IMR-90 (cell line): ENCODE results near the gene PKHD1. TPM values are rescaled to one million over a fixed set of nuclear protein-coding genes. Genes with fewer than 3 reads are reported as not detected.
A peak's percentile ranks its signal among the peaks of the same experiment; 100 is the strongest.

Experiments used
- ATAC-seq: fragments of 200-7000 bp; cut with Tn5 transposase; 2 replicates; pipeline ENCODE4 v1.9.1; 2020; ENCODE audit warnings: low read depth, mild to moderate bottlenecking, moderate library complexity
- BruUV-seq: library from RNA; stranded (reverse); fragments of 400-500 nt; replicated peaks from 2 replicates; lab custom pipeline; 2021; lab: Mats Ljungman, UMichigan
- CTCF ChIA-PET: fragments of 300-600 bp; formaldehyde crosslinking; extraction: SDS; loops from one replicate; lab custom pipeline; 2021; ENCODE audit warnings: antibody characterized with exemption; lab: Yijun Ruan, JAX
- POLR2A ChIA-PET: fragments of 300-600 bp; sonication (Branson Sonifier 250); formaldehyde crosslinking; loops from one replicate; lab custom pipeline; 2022; ENCODE audit warnings: antibody characterized with exemption; ENCODE audit not compliant: unreplicated experiment; lab: Charles Lee
- DNase-seq: peaks from one replicate; pipeline ENCODE4 v3.0.0; 2013
- H2AFZ ChIP-seq: replicated peaks from 2 replicates; pipeline ENCODE3; 2013; ENCODE audit warnings: low read length, mild to moderate bottlenecking; ENCODE audit not compliant: poor library complexity
- H2AK5ac ChIP-seq: 2 replicates; pipeline ENCODE4 v1.6.1; 2013; ENCODE audit warnings: low read depth, low read length, inconsistent platforms
- H2AK9ac ChIP-seq: replicated peaks from 2 replicates; pipeline ENCODE3; 2013; ENCODE audit warnings: mild to moderate bottlenecking, low read depth, low read length, moderate library complexity; ENCODE audit not compliant: poor library complexity
- H2BK120ac ChIP-seq: 2 replicates; pipeline ENCODE4 v1.6.1; 2013; ENCODE audit warnings: low read depth, low read length, inconsistent platforms
- H2BK15ac ChIP-seq: 3 replicates; pipeline ENCODE4 v1.6.1; 2013; ENCODE audit warnings: low read depth, low read length, inconsistent platforms
- H2BK20ac ChIP-seq: 2 replicates; pipeline ENCODE4 v1.6.1; 2013; ENCODE audit warnings: low read depth, mild to moderate bottlenecking, inconsistent platforms, low read length, moderate library complexity
- H2BK5ac ChIP-seq: 2 replicates; pipeline ENCODE4 v1.6.1; 2013; ENCODE audit warnings: mild to moderate bottlenecking, low read depth, low read length, inconsistent platforms; ENCODE audit not compliant: poor library complexity, severe bottlenecking
- H3K14ac ChIP-seq: replicated peaks from 2 replicates; pipeline ENCODE4 v1.6.1; 2013; ENCODE audit warnings: low read depth, low read length, inconsistent platforms
- H3K18ac ChIP-seq: 2 replicates; pipeline ENCODE4 v1.6.1; 2013; ENCODE audit warnings: low read depth, low read length, control low read depth
- H3K23ac ChIP-seq: 2 replicates; pipeline ENCODE4 v1.6.1; 2013; ENCODE audit warnings: low read depth, low read length, inconsistent platforms
- H3K27ac ChIP-seq: 2 replicates; pipeline ENCODE4 v1.5.1; 2013; ENCODE audit warnings: mild to moderate bottlenecking, control low read depth, low read length; ENCODE audit not compliant: insufficient read depth
- H3K27me3 ChIP-seq: 2 replicates; pipeline ENCODE4 v1.6.1; 2013; ENCODE audit warnings: low read length; ENCODE audit not compliant: control insufficient read depth, insufficient read depth
- H3K36me3 ChIP-seq: 2 replicates; pipeline ENCODE4 v1.6.1; 2013; ENCODE audit warnings: low read length, mixed read lengths; ENCODE audit not compliant: control insufficient read depth, insufficient read depth
- H3K4ac ChIP-seq: 2 replicates; pipeline ENCODE4 v1.6.1; 2013; ENCODE audit warnings: low read depth, low read length, inconsistent platforms
- H3K4me1 ChIP-seq: 2 replicates; pipeline ENCODE4 v1.6.1; 2013; ENCODE audit warnings: low read length, mixed read lengths; ENCODE audit not compliant: control insufficient read depth, insufficient read depth
- H3K4me2 ChIP-seq: 2 replicates; pipeline ENCODE4 v1.6.1; 2013; ENCODE audit warnings: low read depth, mild to moderate bottlenecking, control low read depth, low read length, moderate library complexity
- H3K4me3 ChIP-seq: 2 replicates; pipeline ENCODE4 v1.5.1; 2013; ENCODE audit warnings: low read depth, mild to moderate bottlenecking, control low read depth, low read length, moderate library complexity; ENCODE audit not compliant: insufficient read depth
- H3K56ac ChIP-seq: 2 replicates; pipeline ENCODE4 v1.6.1; 2013; ENCODE audit warnings: low read length, inconsistent platforms; ENCODE audit not compliant: insufficient read depth; ENCODE audit errors: extremely low read depth
- H3K79me1 ChIP-seq, 2 experiments: 2 replicates each; pipeline ENCODE4 v1.6.1; 2013; ENCODE audit warnings: low read length in 2 of 2, inconsistent platforms in 1 of 2, low read depth in 1 of 2
- H3K9ac ChIP-seq: 2 replicates; pipeline ENCODE4 v1.6.1; 2013; ENCODE audit warnings: low read depth, low read length, control low read depth
- H3K9me1 ChIP-seq: 2 replicates; pipeline ENCODE4 v1.6.1; 2013; ENCODE audit warnings: low read length, inconsistent platforms; ENCODE audit not compliant: insufficient read depth
- H3K9me3 ChIP-seq: 2 replicates; pipeline ENCODE4 v1.6.1; 2013; ENCODE audit warnings: low read length; ENCODE audit not compliant: control insufficient read depth, insufficient read depth
- H4K20me1 ChIP-seq: 2 replicates; pipeline ENCODE4 v1.6.1; 2013; ENCODE audit warnings: low read length, inconsistent platforms; ENCODE audit not compliant: insufficient read depth
- H4K5ac ChIP-seq: 2 replicates; pipeline ENCODE4 v1.6.1; 2013; ENCODE audit warnings: mild to moderate bottlenecking, low read depth, low read length, control low read depth
- H4K8ac ChIP-seq, 2 experiments: 2 replicates each; pipeline ENCODE4 v1.6.1; 2013; ENCODE audit warnings: low read depth in 2 of 2, low read length in 2 of 2, control low read depth in 1 of 2, inconsistent platforms in 1 of 2
- H4K91ac ChIP-seq: 2 replicates; pipeline ENCODE4 v1.6.1; 2013; ENCODE audit warnings: low read depth, low read length, inconsistent platforms; ENCODE audit not compliant: insufficient read depth
- BHLHE40 ChIP-seq: fragments of 150-350 bp; IDR thresholded peaks from 2 replicates; pipeline ENCODE4 v1.6.1; 2016; ENCODE audit warnings: mild to moderate bottlenecking, low read depth, low read length
- CEBPB ChIP-seq: IDR thresholded peaks from 2 replicates; pipeline ENCODE4 v1.6.1; 2012; ENCODE audit warnings: low read depth, low read length, improper control_type of control experiment
- FOS ChIP-seq: fragments of 150-350 bp; IDR thresholded peaks from 2 replicates; pipeline ENCODE4 v1.6.1; 2016; ENCODE audit warnings: low read depth, low read length
- MXI1 ChIP-seq: IDR thresholded peaks from 2 replicates; pipeline ENCODE4 v1.6.1; 2012; ENCODE audit warnings: low read depth, mild to moderate bottlenecking, low read length, moderate library complexity, borderline replicate concordance
- POLR2A ChIP-seq: IDR thresholded peaks from 2 replicates; pipeline ENCODE4 v1.6.1; 2012; ENCODE audit warnings: mild to moderate bottlenecking, low read depth, low read length
- RFX5 ChIP-seq: IDR thresholded peaks from 2 replicates; pipeline ENCODE4 v1.8.0; 2012; ENCODE audit warnings: low read depth, mild to moderate bottlenecking, low read length, moderate library complexity
- WGBS, 2 experiments: methylation state at CpG; one replicate each; pipeline versions ENCODE4 v1.1.5 to v1.1.7; 2013; ENCODE audit warnings: missing lambda C conversion rate in 2 of 2; ENCODE audit not compliant: insufficient read length in 1 of 2; ENCODE audit errors: extremely low coverage in 2 of 2; 5-methylcytosine and 5-hydroxymethylcytosine counted together
- dilution Hi-C: fragments of 300-500 bp; cut with HindIII; formaldehyde crosslinking; loops from one replicate; pipeline ENCODE4 v1.14.3; 2018; ENCODE audit warnings: low sequenced_read_pairs; ENCODE audit not compliant: unreplicated experiment
- in situ Hi-C: fragments of 300-500 bp; cut with MboI; formaldehyde crosslinking; loops from 3 replicates; pipeline ENCODE4 v1.14.3; 2019; ENCODE audit warnings: low sequenced_read_pairs, inconsistent platforms, mixed read lengths
- intact Hi-C: fragments of 100-400 bp; cut with micrococcal nuclease; formaldehyde crosslinking; loops from 2 replicates; pipeline ENCODE4 v1.10.0; 2022
- polyA plus RNA-seq, 3 experiments: library from polyadenylated mRNA; depleted of rRNA; stranded (reverse); fragments of >200 nt; gene quantifications; 2 replicates each; pipeline ENCODE4 v1.2.3, GENCODE V29; 2012; ENCODE audit warnings: low replicate concordance in 1 of 3
- total RNA-seq: library from RNA; depleted of rRNA; stranded (reverse); fragments of >200 nt; gene quantifications from 2 replicates; pipeline ENCODE4 v1.2.3, GENCODE V29; 2012

The PKHD1 gene
- total and polyA plus RNA-seq, 2 of the 4 experiments (the other 2 are of a cell fraction): not detected

DNA sequence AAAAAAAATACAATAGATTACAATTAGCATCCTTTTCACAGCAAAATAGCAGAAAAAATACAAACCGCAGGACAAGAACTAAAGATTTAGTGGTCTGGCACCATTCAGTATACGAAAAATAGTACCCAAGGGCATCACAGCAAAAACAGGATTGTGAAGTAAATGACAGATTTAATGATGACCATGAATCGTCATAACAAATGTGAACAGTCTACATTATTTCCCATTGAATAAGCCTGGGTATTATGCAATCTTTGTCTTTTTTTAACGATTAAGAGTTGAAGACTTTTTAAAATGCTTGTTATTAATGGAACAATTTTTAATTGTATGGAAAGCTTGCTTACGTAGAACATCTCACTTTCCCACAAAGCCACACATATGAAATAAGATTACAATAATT is 432.8 kb downstream of the PKHD1 start:
- Histone ChIP-seq H3K36me3 (no peaks in the 10 kb centered on the region), H3K4me2 (no peak overlapping the region), H2BK20ac (no peak overlapping the region), H3K9ac (no peak overlapping the region), H2AFZ (no peak overlapping the region), H2AK9ac (no peak overlapping the region), H4K91ac (no peak overlapping the region), H3K9me1 (no peaks in the 10 kb centered on the region), H3K4ac (no peak overlapping the region), H3K4me3 (no peak overlapping the region), H3K79me1 (no peaks in the 10 kb centered on the region), H3K23ac (no peak overlapping the region), H2BK120ac (no peak overlapping the region), H3K56ac (no peak overlapping the region), H2BK5ac (no peak overlapping the region), H4K20me1 (no peaks in the 10 kb centered on the region), H3K9me3 (peaks cover 2% of the 10 kb centered on the region; the same call in 1 of the 2 replicates), H3K27ac (no peak overlapping the region), H2BK15ac (no peak overlapping the region), H4K5ac (no peak overlapping the region), H2AK5ac (no peak overlapping the region), H3K18ac (no peak overlapping the region), H4K8ac (no peak overlapping the region), H3K27me3 (no peaks in the 10 kb centered on the region), H3K14ac (no peak overlapping the region), H3K4me1 (no peaks in the 10 kb centered on the region)
- dilution Hi-C loops (no loop called here), in situ Hi-C loops (no loop called here), intact Hi-C loops (no loop called here)
- WGBS, 2 experiments: no CpG with 5 or more reads among the region's 5 CpGs
- no peak for DNase-seq
- ChIA-PET POLR2A (no interaction called here), CTCF (no interaction called here)
- no peak for ATAC-seq
- TF ChIP-seq FOS (no peak), BHLHE40 (no peak), RFX5 (no peak), MXI1 (no peak), POLR2A (no peak), CEBPB (peak; percentile 29; the same call in 1 of the 2 replicates)
- BruUV-seq: no TSS peak
